BJ (cell line): ENCODE measurements around the gene BCO1. TPM values are rescaled to one million over a fixed set of nuclear protein-coding genes. Genes with fewer than 3 reads are reported as not detected.

Experiments
- CTCF ChIA-PET: fragments of 350-600 bp; formaldehyde crosslinking; extraction: SDS; loops from one replicate; lab custom pipeline; 2021; ENCODE audit warnings: antibody characterized with exemption, inconsistent platforms; lab: Yijun Ruan, JAX
- POLR2A ChIA-PET: fragments of 300-600 bp; sonication (Branson Sonifier 250); formaldehyde crosslinking; extraction: SDS; loops from one replicate; lab custom pipeline; 2021; ENCODE audit warnings: antibody characterized with exemption; lab: Charles Lee
- DNase-seq: peaks from one replicate; pipeline ENCODE4 v3.0.0-alpha.2; 2011; ENCODE audit warnings: low read depth
- H3K27me3 ChIP-seq: 2 replicates; pipeline ENCODE4 v1.6.0; 2011; ENCODE audit warnings: low read length; ENCODE audit not compliant: control insufficient read depth, insufficient read depth
- H3K36me3 ChIP-seq: 2 replicates; pipeline ENCODE4 v1.5.1; 2011; ENCODE audit warnings: low read length; ENCODE audit not compliant: control insufficient read depth, insufficient read depth
- H3K4me3 ChIP-seq: 2 replicates; pipeline ENCODE4 v1.5.1; 2011; ENCODE audit warnings: low read depth, mild to moderate bottlenecking, control low read depth, low read length
- polyA plus RNA-seq: library from polyadenylated mRNA; depleted of rRNA; stranded (reverse); fragments of >200 nt; gene quantifications from 2 replicates; pipeline ENCODE4 v1.2.3, GENCODE V29; 2011; rRNA removed
- TF ChIP-seq, protein P1 (sequence below): IDR thresholded peaks from 2 replicates; pipeline ENCODE4 v1.5.1; 2011; ENCODE audit warnings: low read depth, mild to moderate bottlenecking, control low read depth, inconsistent platforms, low read length, moderate library complexity; ENCODE audit not compliant: insufficient read depth

BCO1 gene
- polyA plus RNA-seq, 1 experiment = not detected

DNA sequence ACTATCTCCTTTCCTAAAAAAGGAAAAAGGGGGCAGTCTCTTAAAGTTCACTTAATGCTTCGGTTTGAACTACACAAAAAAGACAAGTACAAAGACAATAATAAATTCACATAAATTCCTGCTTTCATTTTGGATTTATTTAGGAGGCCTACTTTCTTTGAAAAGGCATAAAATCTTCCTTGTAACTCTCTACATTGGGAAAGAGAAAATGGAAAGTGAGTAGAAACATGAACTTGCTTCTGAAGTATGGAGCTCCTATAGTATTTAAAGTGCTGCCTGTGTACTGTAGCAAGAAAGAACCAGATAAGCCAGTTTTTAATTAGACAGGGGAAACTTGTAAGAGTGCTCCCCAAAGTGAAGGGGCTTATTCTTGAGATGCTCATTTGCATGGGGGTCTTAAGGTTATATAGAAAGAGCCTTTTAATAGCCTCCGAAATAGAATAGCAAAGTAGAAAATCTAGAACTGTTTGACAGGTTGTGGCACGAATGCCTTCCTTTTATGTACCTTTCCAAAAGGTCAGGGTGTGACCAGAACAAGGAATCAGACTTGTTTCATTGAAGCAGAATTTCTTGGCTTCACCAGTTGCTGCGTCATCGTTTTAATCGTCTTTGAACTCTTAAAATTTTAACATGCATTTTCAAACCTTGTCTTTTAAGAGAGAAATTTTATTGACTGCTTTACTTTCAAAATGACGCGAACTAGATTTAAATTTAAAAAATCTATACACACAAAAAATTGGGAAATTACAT is 89.1 kb downstream of the BCO1 start:
- POLR2A ChIA-PET = no interaction called here
- TF ChIP-seq, protein P1, sequence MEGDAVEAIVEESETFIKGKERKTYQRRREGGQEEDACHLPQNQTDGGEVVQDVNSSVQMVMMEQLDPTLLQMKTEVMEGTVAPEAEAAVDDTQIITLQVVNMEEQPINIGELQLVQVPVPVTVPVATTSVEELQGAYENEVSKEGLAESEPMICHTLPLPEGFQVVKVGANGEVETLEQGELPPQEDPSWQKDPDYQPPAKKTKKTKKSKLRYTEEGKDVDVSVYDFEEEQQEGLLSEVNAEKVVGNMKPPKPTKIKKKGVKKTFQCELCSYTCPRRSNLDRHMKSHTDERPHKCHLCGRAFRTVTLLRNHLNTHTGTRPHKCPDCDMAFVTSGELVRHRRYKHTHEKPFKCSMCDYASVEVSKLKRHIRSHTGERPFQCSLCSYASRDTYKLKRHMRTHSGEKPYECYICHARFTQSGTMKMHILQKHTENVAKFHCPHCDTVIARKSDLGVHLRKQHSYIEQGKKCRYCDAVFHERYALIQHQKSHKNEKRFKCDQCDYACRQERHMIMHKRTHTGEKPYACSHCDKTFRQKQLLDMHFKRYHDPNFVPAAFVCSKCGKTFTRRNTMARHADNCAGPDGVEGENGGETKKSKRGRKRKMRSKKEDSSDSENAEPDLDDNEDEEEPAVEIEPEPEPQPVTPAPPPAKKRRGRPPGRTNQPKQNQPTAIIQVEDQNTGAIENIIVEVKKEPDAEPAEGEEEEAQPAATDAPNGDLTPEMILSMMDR = no peak
- Histone ChIP-seq H3K27me3 (no peaks in the 10 kb centered on the region), H3K4me3 (no peak overlapping the region), H3K36me3 (no peaks in the 10 kb centered on the region)
- no peak for DNase-seq
- CTCF ChIA-PET = interaction anchor here (0.9 kb wide), 1 partner anchor 8 kb away, joined by 4 read pairs; no protein-coding TSS in a partner anchor

DNA sequence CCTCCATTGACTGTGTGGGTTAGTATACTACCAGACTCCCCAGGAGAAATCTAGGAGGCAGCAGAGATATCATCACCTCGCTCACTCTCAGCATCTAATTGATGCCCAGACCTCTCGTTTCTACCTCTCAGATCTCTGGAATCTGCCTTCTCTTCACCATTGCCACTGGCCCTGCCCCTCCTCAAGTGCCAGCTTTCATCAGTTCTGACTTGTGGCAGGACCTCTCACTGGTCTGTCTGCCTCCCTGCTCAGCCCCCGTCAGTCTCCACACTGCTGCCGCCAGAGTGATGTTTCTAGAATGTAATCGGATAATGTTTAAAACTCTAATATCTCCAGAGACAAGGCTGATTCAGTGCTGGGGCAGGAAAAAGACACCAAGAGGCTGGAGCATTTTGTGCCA is 91.5 kb downstream of the BCO1 start:
- Histone ChIP-seq H3K27me3 (no peaks in the 10 kb centered on the region), H3K4me3 (no peak overlapping the region), H3K36me3 (no peaks in the 10 kb centered on the region)
- CTCF ChIA-PET = no interaction called here
- POLR2A ChIA-PET = no interaction called here
- no peak for DNase-seq
- TF ChIP-seq, protein P1 = no peak

DNA sequence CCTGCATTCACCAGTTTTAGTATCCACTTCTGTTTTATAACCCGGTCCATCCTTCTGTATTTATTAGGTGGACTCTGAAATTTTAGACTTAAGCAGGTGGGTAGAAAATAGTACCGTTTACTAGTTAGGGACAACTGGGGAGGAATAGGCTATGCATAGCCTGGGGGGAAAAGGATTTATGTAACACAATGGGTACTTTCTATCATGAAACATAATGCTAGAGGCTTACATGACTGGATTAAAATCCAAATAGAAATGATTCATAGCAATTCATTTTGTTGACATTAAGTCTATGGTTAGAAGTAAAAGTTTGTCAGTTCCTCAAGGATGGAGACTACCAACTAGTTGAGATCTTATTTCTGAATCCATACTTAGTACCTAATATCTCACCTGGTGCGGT is 94.9 kb downstream of the BCO1 start:
- no peaks in the 10 kb centered on the region for H3K36me3 ChIP-seq
- POLR2A ChIA-PET = no interaction called here
- H3K4me3 ChIP-seq = no peak overlapping the region
- DNase-seq = no peak
- no peaks in the 10 kb centered on the region for H3K27me3 ChIP-seq
- TF ChIP-seq, protein P1 = no peak
- CTCF ChIA-PET = no interaction called here

DNA sequence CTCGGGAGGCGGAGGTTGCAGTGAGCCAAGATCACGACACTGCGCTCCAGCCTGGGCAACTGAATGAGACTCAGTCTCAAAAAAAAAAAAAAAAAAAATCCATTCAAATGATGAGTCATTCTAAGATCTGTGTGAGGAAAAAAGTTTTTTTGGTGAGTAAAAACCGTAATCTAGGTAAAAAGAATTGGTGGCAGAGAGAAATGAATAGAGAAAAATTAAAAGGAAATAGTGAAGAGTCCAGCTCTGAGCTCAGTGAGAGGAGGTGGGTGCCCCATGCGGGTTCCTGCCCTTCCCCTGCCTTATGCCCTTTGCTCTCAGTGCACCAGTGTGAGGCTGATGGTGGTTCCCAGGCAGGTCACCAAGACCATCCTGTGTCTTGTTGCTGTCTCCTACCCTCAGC is 97.2 kb downstream of the BCO1 start:
- Histone ChIP-seq H3K36me3 (no peaks in the 10 kb centered on the region), H3K27me3 (no peaks in the 10 kb centered on the region), H3K4me3 (no peak overlapping the region)
- CTCF ChIA-PET = no interaction called here
- no peak for DNase-seq
- TF ChIP-seq, protein P1 = no peak
- POLR2A ChIA-PET = no interaction called here

DNA sequence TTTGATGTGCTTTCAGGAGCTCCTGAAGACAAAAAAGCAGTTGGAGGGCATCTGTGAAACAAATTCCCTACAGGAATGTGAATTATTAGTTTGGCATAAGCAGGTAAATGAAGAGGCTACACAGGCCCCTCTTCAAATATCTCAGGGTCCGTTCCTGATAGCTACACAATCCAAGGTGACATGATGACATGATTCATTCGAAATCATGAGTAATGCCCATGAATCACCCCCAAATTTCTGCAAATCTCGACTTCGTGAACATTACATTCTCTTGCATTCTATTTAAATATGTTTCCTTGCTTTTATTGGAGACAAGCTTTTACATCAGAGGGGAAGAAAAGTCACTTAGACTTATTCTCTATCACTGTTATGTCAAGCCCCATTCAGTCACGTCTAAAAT is 98.6 kb downstream of the BCO1 start:
- H3K36me3 ChIP-seq = no peaks in the 10 kb centered on the region
- ChIA-PET POLR2A (no interaction called here), CTCF (no interaction called here)
- DNase-seq = no peak
- H3K4me3 ChIP-seq = no peak overlapping the region
- TF ChIP-seq, protein P1 = no peak
- no peaks in the 10 kb centered on the region for H3K27me3 ChIP-seq

Other genes starting within 250 kb of the BCO1 start
- gene CMC2, start 231.8 kb upstream of the BCO1 start, polyA plus RNA-seq = 56.4 and 101 TPM in 2 replicates
- 24.8 and 38.2 TPM in 2 replicates for gene CENPN, start 231.5 kb upstream of the BCO1 start, polyA plus RNA-seq
- gene ATMIN, start 202.8 kb upstream of the BCO1 start, polyA plus RNA-seq = 22.3 and 34.7 TPM in 2 replicates
- 0.43 and 0.87 TPM in 2 replicates for gene C16orf46, start 161.5 kb upstream of the BCO1 start, polyA plus RNA-seq
- 6.2 and 11.1 TPM in 2 replicates for gene GCSH, start 142.3 kb upstream of the BCO1 start, polyA plus RNA-seq
- gene GAN, start 76.3 kb downstream of the BCO1 start, polyA plus RNA-seq = 2.1 and 4.1 TPM in 2 replicates
- gene CMIP, start 206.1 kb downstream of the BCO1 start, polyA plus RNA-seq = 3.4 and 4.9 TPM in 2 replicates